IPS-18a (cell line): Measurements from ENCODE around the gene PRPF19.
A peak's percentile ranks its signal among the peaks of the same experiment; 100 is the strongest.

Experiments
- H3K27ac ChIP-seq: one replicate; pipeline ENCODE4 v1.5.1; 2013; ENCODE audit warnings: low read length
- H3K27me3 ChIP-seq: one replicate; pipeline ENCODE4 v1.6.1; 2013; ENCODE audit warnings: mild to moderate bottlenecking, low read length; ENCODE audit not compliant: control insufficient read depth, insufficient read depth
- H3K36me3 ChIP-seq: one replicate; pipeline ENCODE4 v1.6.1; 2013; ENCODE audit warnings: low read depth, low read length; ENCODE audit not compliant: control insufficient read depth
- H3K4me1 ChIP-seq: one replicate; pipeline ENCODE4 v1.6.1; 2013; ENCODE audit warnings: low read depth, low read length; ENCODE audit not compliant: control insufficient read depth
- H3K4me3 ChIP-seq: one replicate; pipeline ENCODE4 v1.5.1; 2013; ENCODE audit warnings: low read length
- H3K9ac ChIP-seq: one replicate; pipeline ENCODE4 v1.6.1; 2013; ENCODE audit warnings: mild to moderate bottlenecking, low read length, moderate library complexity
- H3K9me3 ChIP-seq: one replicate; pipeline ENCODE4 v1.6.1; 2013; ENCODE audit warnings: low read depth, low read length; ENCODE audit not compliant: control insufficient read depth

PRPF19 gene

GRCh38 chr11:60927600-60927999 lies 21.2 kb upstream of the PRPF19 start:
- Histone ChIP-seq H3K4me3 (no peak overlapping the region), H3K9ac (no peak overlapping the region), H3K4me1 (peaks cover 17% of the 10 kb centered on the region), H3K36me3 (peaks cover 34% of the 10 kb centered on the region), H3K27ac (no peak overlapping the region), H3K27me3 (no peaks in the 10 kb centered on the region), H3K9me3 (no peaks in the 10 kb centered on the region)

- Histone ChIP-seq H3K9ac (no peak overlapping the region), H3K27me3 (no peaks in the 10 kb centered on the region), H3K4me1 (peaks cover 17% of the 10 kb centered on the region), H3K4me3 (no peak overlapping the region), H3K9me3 (no peaks in the 10 kb centered on the region), H3K27ac (no peak overlapping the region), H3K36me3 (peaks cover 33% of the 10 kb centered on the region)
Observed at GRCh38 chr11:60927061-60927592, 20.7 kb upstream of the PRPF19 start.

- no peaks in the 10 kb centered on the region for H3K27me3 ChIP-seq
- peaks cover 17% of the 10 kb centered on the region for H3K4me1 ChIP-seq
- H3K36me3 ChIP-seq, result peaks cover 32% of the 10 kb centered on the region
- no peak overlapping the region for H3K9ac ChIP-seq
- no peak overlapping the region for H3K4me3 ChIP-seq
- no peaks in the 10 kb centered on the region for H3K9me3 ChIP-seq
- H3K27ac ChIP-seq, result no peak overlapping the region
Observed at GRCh38 chr11:60926500-60926899, 20.1 kb upstream of the PRPF19 start.

DNA sequence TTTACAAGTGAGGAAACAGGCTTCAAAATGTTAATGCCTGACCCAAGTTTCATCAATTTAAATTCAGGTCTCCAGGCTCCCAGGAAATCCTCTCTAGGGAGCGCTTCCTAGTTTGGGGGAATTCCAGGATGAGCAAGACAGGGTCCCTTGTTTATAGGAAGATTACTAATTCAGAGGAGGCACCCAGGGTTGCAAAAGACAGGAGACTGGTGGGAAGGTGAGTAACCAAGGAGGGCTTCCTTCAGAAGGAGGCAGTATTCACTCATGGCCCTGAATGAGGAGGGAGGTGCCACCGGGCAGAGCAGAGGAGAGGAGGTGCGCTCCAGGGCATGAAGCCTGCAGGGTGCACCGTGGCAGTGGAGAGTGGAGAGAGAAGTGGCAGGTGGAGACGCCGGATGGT lies 19.5 kb upstream of the PRPF19 start:
- H3K36me3 ChIP-seq, result peaks cover 32% of the 10 kb centered on the region
- no peaks in the 10 kb centered on the region for H3K9me3 ChIP-seq
- peak overlapping the region; percentile 83 for H3K4me3 ChIP-seq
- H3K27ac ChIP-seq, result no peak overlapping the region
- H3K4me1 ChIP-seq, result peaks cover 17% of the 10 kb centered on the region
- no peaks in the 10 kb centered on the region for H3K27me3 ChIP-seq
- H3K9ac ChIP-seq, result no peak overlapping the region

DNA sequence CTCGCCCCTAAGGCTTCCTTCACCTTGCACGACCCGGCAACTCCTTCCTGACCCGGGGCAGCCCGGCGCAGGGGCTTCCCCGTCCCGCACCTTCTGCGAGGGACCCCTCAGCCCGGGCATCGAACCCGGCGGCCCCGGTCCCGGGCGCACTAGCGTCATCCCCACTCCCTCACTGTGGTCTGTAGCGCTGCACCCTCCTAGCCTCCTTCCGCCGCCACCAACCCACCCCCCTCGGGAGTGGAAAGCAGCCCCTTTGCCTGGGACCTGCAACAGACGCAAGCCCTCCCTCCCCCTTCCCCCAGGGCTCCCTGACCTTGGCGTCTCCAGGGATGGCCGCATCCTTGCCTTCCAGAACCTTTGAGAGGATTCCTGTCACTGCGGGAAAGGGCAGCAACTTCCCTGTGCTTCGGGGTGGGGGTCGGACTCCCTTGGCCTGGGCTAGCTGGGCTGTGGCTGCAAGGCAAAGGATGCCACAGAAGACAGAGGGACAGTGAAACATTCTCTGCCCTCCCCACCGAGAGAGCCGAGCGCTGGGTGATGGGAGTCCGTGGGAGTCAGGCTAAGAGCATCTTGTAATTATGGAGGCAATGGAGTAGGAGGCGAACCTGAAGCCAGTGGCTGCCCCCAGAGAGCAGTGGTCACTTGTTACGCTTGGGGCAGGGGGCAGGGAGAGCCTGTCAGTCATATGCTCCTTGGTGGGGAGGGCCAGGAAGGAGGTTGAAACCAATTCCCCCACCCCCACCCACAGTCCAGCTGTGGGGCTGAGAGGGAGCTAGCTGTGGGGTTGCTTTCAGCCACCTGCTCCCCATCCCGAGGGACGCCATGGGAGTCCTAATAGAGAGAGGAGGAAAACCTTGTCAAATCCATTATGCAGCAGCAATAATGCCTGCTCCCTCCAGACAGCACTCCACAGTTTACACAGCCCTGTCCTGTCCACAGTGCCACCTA lies 18.8 kb upstream of the PRPF19 start:
- Histone ChIP-seq H3K27ac (no peak overlapping the region), H3K36me3 (peaks cover 35% of the 10 kb centered on the region), H3K27me3 (no peaks in the 10 kb centered on the region), H3K4me1 (peaks cover 17% of the 10 kb centered on the region), H3K4me3 (peak overlapping the region; percentile 83), H3K9ac (peak overlapping the region; percentile 63), H3K9me3 (no peaks in the 10 kb centered on the region)

DNA sequence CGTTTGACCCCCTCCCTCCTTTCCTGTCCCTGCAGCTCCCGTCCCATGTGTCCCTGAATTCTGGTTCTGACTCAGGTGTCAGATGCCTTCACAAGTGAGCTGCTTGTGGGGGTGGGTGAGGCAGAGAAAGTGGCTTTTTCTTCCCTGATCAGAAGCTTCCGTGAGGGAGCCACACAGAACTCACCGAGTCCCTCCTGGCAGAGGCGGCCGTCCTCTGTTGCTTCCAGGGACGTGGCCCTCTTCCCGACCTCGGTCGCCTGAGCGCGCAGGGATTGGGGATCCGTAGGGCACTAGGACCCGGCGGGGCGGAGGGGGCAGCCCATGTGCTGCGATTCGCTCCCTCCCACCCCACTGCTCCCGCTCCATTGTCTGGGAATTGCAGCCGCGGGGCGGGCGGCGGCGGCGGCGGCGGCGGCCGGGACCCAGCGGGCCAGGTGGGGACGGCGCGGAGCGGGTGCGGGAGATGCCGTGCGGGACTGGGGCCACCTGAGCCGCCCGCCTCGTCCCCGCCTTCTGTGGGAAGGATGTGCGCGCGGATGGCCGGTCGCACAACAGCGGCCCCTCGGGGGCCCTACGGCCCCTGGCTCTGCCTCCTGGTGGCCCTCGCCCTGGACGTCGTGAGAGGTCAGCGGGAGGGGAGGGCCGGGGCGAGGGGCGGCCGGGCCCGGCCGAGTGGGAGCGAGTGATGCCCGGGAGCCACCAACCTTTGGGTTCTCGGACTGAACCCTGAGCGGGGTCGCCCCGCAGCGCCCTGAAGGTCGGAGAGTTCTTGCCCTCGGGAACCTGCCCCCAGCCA lies 17.9 kb upstream of the PRPF19 start, which contains the start of gene TMEM132A:
TMEM132A (plus strand) TSS at position 351 of the 796 bp plus-strand sequence; CDS start at position 525, 174 bp downstream.
- Histone ChIP-seq H3K9me3 (no peaks in the 10 kb centered on the region), H3K4me3 (peak within 1 kb of the TSS; percentile 83), H3K9ac (peak within 1 kb of the TSS; percentile 63), H3K27me3 (no peaks in the 10 kb centered on the region), H3K27ac (no peak within 1 kb of the TSS), H3K4me1 (peaks cover 17% of the 10 kb centered on the region), H3K36me3 (peaks cover 38% of the 10 kb centered on the region)

GRCh38 chr11:60923800-60924109 lies 17.4 kb upstream of the PRPF19 start:
- Histone ChIP-seq H3K36me3 (peaks cover 32% of the 10 kb centered on the region), H3K27me3 (no peaks in the 10 kb centered on the region), H3K9ac (no peak overlapping the region), H3K4me3 (peak overlapping the region; percentile 83), H3K27ac (no peak overlapping the region), H3K4me1 (peaks cover 17% of the 10 kb centered on the region), H3K9me3 (no peaks in the 10 kb centered on the region)

DNA sequence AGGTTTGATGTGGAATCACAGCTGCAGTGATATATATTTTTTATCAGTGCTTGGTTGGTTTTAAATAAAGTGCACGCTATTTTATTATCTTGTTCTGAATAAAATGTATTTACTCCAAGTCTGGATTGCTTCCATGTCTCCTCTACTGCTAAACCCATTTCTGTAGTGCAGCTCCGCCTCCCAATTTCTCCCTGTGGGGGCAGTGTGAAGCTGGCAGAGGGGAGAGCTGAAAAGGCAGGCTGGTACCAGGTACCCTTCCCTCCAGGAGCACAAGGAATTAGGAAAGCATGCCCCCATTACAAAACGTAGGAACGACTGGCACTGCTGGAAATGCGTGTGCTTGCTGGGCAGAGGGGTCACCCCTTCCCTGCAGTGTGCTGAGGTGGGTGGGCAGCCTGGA lies 16.9 kb upstream of the PRPF19 start:
- Histone ChIP-seq H3K27me3 (no peaks in the 10 kb centered on the region), H3K36me3 (peaks cover 28% of the 10 kb centered on the region)

GRCh38 chr11:60922906-60923305 lies 16.5 kb upstream of the PRPF19 start:
- no peak overlapping the region for H3K9ac ChIP-seq
- H3K4me3 ChIP-seq, result no peak overlapping the region
- peaks cover 24% of the 10 kb centered on the region for H3K36me3 ChIP-seq
- H3K27me3 ChIP-seq, result no peaks in the 10 kb centered on the region
- H3K27ac ChIP-seq, result no peak overlapping the region
- H3K4me1 ChIP-seq, result peaks cover 17% of the 10 kb centered on the region
- H3K9me3 ChIP-seq, result no peaks in the 10 kb centered on the region

More for the DNA sequence above, 16.9 kb upstream of the PRPF19 start:
- Histone ChIP-seq H3K4me3 (no peak overlapping the region), H3K9me3 (no peaks in the 10 kb centered on the region), H3K9ac (no peak overlapping the region), H3K4me1 (peaks cover 17% of the 10 kb centered on the region), H3K27ac (no peak overlapping the region)

DNA sequence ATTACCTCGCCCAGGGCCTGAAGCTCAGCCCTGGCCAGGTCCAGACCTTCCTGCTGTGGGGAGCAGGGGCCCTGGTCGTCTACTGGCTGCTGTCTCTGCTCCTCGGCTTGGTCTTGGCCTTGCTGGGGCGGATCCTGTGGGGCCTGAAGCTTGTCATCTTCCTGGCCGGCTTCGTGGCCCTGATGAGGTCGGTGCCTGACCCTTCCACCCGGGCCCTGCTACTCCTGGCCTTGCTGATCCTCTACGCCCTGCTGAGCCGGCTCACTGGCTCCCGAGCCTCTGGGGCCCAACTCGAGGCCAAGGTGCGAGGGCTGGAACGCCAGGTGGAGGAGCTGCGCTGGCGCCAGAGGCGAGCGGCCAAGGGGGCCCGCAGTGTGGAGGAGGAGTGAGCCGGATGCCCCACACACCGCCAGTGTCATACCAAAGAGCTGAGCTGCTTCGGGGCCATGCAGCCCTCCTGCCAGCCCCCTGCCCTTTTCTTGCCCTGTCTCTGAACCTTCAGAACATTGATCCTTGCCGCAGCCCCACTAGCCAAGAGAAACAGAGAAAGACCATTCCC lies 15.5 kb upstream of the PRPF19 start:
- H3K27ac ChIP-seq, result no peak overlapping the region
- H3K9ac ChIP-seq, result no peak overlapping the region
- no peak overlapping the region for H3K4me3 ChIP-seq
- H3K27me3 ChIP-seq, result no peaks in the 10 kb centered on the region
- H3K4me1 ChIP-seq, result peaks cover 17% of the 10 kb centered on the region
- no peaks in the 10 kb centered on the region for H3K9me3 ChIP-seq
- H3K36me3 ChIP-seq, result peaks cover 24% of the 10 kb centered on the region

GRCh38 chr11:60921259-60921658 lies 14.9 kb upstream of the PRPF19 start:
- Histone ChIP-seq H3K27me3 (no peaks in the 10 kb centered on the region), H3K27ac (no peak overlapping the region), H3K4me1 (peaks cover 21% of the 10 kb centered on the region), H3K36me3 (peaks cover 24% of the 10 kb centered on the region), H3K9ac (no peak overlapping the region), H3K4me3 (no peak overlapping the region), H3K9me3 (no peaks in the 10 kb centered on the region)
